SK-N-SH treated with all-trans-retinoic acid at 6 μM for 48 hours (cell line): ENCODE data around the gene SLC6A8.

Source experiments
- ATAC-seq: fragments of 200-7000 bp; cut with Tn5 transposase; 3 replicates; pipeline ENCODE4 v1.9.1; 2020; ENCODE audit warnings: mild to moderate bottlenecking, moderate library complexity
- ARNTL ChIP-seq: fragments of 450-650 bp; formaldehyde crosslinking; IDR thresholded peaks from 2 replicates; pipeline ENCODE4 v1.5.0; 2020; ENCODE audit warnings: low read depth, mild to moderate bottlenecking, moderate library complexity, borderline replicate concordance
- BACH2 ChIP-seq: fragments of 250-450 bp; sonication (Bioruptor Pico); IDR thresholded peaks from 2 replicates; pipeline ENCODE4 v1.9.0; 2021; ENCODE audit warnings: mild to moderate bottlenecking, borderline replicate concordance
- CREB5 ChIP-seq: fragments of 250-450 bp; sonication (Bioruptor Pico); IDR thresholded peaks from 2 replicates; pipeline ENCODE4 v1.5.1; 2020; ENCODE audit warnings: low read depth, mild to moderate bottlenecking, moderate library complexity
- CSDC2 ChIP-seq: fragments of 250-450 bp; sonication (Bioruptor Pico); IDR thresholded peaks from 2 replicates; pipeline ENCODE4 v1.5.0; 2020; ENCODE audit warnings: mild to moderate bottlenecking, moderate library complexity
- CSRNP3 ChIP-seq: fragments of 250-450 bp; sonication (Bioruptor Pico); IDR thresholded peaks from 2 replicates; pipeline ENCODE4 v1.5.1; 2021; ENCODE audit warnings: mild to moderate bottlenecking, moderate library complexity
- ESRRG ChIP-seq: fragments of 250-450 bp; sonication (Bioruptor Pico); IDR thresholded peaks from 2 replicates; pipeline ENCODE4 v1.6.1; 2021; ENCODE audit warnings: mild to moderate bottlenecking
- GLIS3 ChIP-seq: fragments of 250-450 bp; sonication (Bioruptor Pico); IDR thresholded peaks from 2 replicates; pipeline ENCODE4 v1.5.0; 2020; ENCODE audit warnings: mild to moderate bottlenecking, moderate library complexity
- ISL1 ChIP-seq: fragments of 250-450 bp; sonication (Bioruptor Pico); IDR thresholded peaks from 2 replicates; pipeline ENCODE4 v2.1.2; 2022; ENCODE audit warnings: mild to moderate bottlenecking, moderate library complexity
- OSR1 ChIP-seq: fragments of 250-450 bp; sonication (Bioruptor Pico); IDR thresholded peaks from 2 replicates; pipeline ENCODE4 v1.8.0; 2022; ENCODE audit warnings: moderate library complexity, mild to moderate bottlenecking, inconsistent platforms
- POU6F1 ChIP-seq: fragments of 250-450 bp; sonication (Bioruptor Pico); IDR thresholded peaks from 2 replicates; pipeline ENCODE4 v1.8.0; 2021; ENCODE audit warnings: low read depth, mild to moderate bottlenecking, moderate library complexity, borderline replicate concordance
- RARB ChIP-seq: fragments of 250-450 bp; sonication (Bioruptor Pico); IDR thresholded peaks from 2 replicates; pipeline ENCODE4 v1.8.0; 2021; ENCODE audit warnings: mild to moderate bottlenecking, moderate library complexity
- SNAI2 ChIP-seq: fragments of 250-450 bp; sonication (Bioruptor Pico); IDR thresholded peaks from 2 replicates; pipeline ENCODE4 v1.5.0; 2020; ENCODE audit warnings: mild to moderate bottlenecking, moderate library complexity
- TCF4 ChIP-seq: fragments of 250-450 bp; sonication (Bioruptor Pico); IDR thresholded peaks from 2 replicates; pipeline ENCODE4 v1.8.0; 2021; ENCODE audit warnings: mild to moderate bottlenecking, moderate library complexity, borderline replicate concordance
- TOX ChIP-seq: fragments of 250-450 bp; sonication (Bioruptor Pico); IDR thresholded peaks from 2 replicates; pipeline ENCODE4 v1.8.0; 2021; ENCODE audit warnings: mild to moderate bottlenecking, moderate library complexity, borderline replicate concordance
- TSHZ2 ChIP-seq: fragments of 250-450 bp; sonication (Bioruptor Pico); IDR thresholded peaks from 2 replicates; pipeline ENCODE4 v1.5.0; 2020; ENCODE audit warnings: mild to moderate bottlenecking, moderate library complexity
- ZC3H10 ChIP-seq: fragments of 250-450 bp; sonication (Bioruptor Pico); IDR thresholded peaks from 2 replicates; pipeline ENCODE4 v1.5.1; 2021; ENCODE audit warnings: mild to moderate bottlenecking, moderate library complexity
- ZFP3 ChIP-seq: fragments of 250-450 bp; sonication (Bioruptor Pico); IDR thresholded peaks from 2 replicates; pipeline ENCODE4 v1.5.0; 2020; ENCODE audit warnings: mild to moderate bottlenecking, moderate library complexity
- ZFP30 ChIP-seq: fragments of 450-650 bp; formaldehyde crosslinking; IDR thresholded peaks from 2 replicates; pipeline ENCODE4 v1.5.0; 2022; ENCODE audit warnings: mild to moderate bottlenecking, moderate library complexity
- ZNF565 ChIP-seq: fragments of 450-650 bp; formaldehyde crosslinking; conservative IDR thresholded peaks from 2 replicates; pipeline ENCODE4 v1.5.0; 2020; ENCODE audit warnings: low read depth, mild to moderate bottlenecking, moderate library complexity
- ZNF70 ChIP-seq: fragments of 450-650 bp; formaldehyde crosslinking; IDR thresholded peaks from 2 replicates; pipeline ENCODE4 v1.5.0; 2020; ENCODE audit warnings: mild to moderate bottlenecking, moderate library complexity
- ZNF8 ChIP-seq: fragments of 450-650 bp; formaldehyde crosslinking; IDR thresholded peaks from 2 replicates; pipeline ENCODE4 v1.5.0; 2020; ENCODE audit warnings: mild to moderate bottlenecking, moderate library complexity

The SLC6A8 gene

GRCh38 chrX:153700376-153700945 lies 12.7 kb downstream of the SLC6A8 start (continued):
- TF ChIP-seq CSRNP3 = no peak
- TF ChIP-seq BACH2 = no peak
- TF ChIP-seq ZFP30 = no peak
- no peak for TF ChIP-seq GLIS3 (CRISPR knock-in tag)
- no peak for TF ChIP-seq ZNF70 (CRISPR knock-in tag)
- no peak for TF ChIP-seq ZNF8
- TF ChIP-seq ISL1 (CRISPR knock-in tag) = no peak

GRCh38 chrX:153700967-153701366 lies 13.2 kb downstream of the SLC6A8 start:
- no peak for TF ChIP-seq ESRRG
- TF ChIP-seq CSDC2 = no peak
- TF ChIP-seq CREB5 (CRISPR knock-in tag) = no peak
- no peak for TF ChIP-seq ARNTL (CRISPR knock-in tag)
- no peak for TF ChIP-seq CSRNP3
- TF ChIP-seq TCF4 (CRISPR knock-in tag) = no peak
- ATAC-seq = no peak

GRCh38 chrX:153701706-153702105 lies 14.0 kb downstream of the SLC6A8 start:
- no peak for ATAC-seq
- TF ChIP-seq TOX (no peak), GLIS3 (CRISPR knock-in tag) (no peak), ISL1 (CRISPR knock-in tag) (no peak), CSRNP3 (no peak), ZNF70 (CRISPR knock-in tag) (no peak), CREB5 (CRISPR knock-in tag) (no peak), ZFP3 (CRISPR knock-in tag) (no peak), ZNF565 (CRISPR knock-in tag) (no peak), RARB (CRISPR knock-in tag) (no peak), ZNF8 (no peak), POU6F1 (no peak)

GRCh38 chrX:153702336-153703035 lies 14.8 kb downstream of the SLC6A8 start:
- ATAC-seq = no peak
- TF ChIP-seq ZNF565 (CRISPR knock-in tag) (no peak), OSR1 (CRISPR knock-in tag) (no peak), CSRNP3 (no peak), POU6F1 (no peak), ZC3H10 (no peak), ZFP3 (CRISPR knock-in tag) (no peak), TSHZ2 (CRISPR knock-in tag) (no peak), SNAI2 (no peak)
